ENCODE measurements around the gene RSRC2.
"Not testable (repeated sequence)": the region's sequence is repeated elsewhere in the genome, so short reads cannot be mapped to it uniquely, and the experiment has no call there.

DNA sequence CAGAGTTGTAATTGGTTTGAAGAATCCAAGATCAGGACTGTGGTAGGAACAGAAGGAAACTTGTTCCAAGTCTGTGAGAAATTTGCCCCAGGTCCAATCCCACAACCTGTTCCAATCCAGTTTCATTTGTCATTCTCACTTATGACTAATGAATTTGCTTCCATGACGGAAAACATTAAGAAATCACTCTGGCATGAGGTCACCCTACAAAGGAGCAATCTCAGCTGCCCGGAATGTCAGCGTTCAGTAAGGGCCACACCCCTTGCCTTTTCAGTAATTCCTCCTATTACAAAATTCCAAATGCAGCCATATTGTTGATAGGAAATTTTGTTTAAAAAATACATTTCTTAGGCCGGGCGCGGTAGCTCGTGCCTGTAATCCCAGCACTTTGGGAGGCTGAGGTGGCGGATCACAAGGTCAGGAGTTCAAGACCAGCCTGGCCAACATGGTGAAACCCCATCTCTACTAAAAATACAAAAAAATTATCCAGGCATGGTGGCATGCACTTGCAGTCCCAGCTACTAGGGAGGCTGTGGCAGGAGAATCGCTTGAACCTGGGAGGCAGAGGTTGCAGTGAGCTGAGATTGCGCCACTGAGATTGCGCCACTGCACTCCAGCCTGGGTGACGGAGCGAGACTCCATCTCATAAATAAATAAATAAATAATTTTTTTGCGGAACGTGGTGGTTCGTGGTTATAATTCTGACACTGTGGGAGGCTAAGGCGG, 62.3 kb downstream of the RSRC2 start:
- TF ChIP-seq ZNF592 (IDR thresholded peaks at IDR 0.05); NRF1 (conservative IDR thresholded peaks at IDR 0.05 in 1 of 2, IDR thresholded peaks at IDR 0.05 in 1 of 2); TBP (optimal IDR thresholded peaks at IDR 0.05; ENCODE audit: low read depth, low read length); ZNF12 (CRISPR knock-in tag; IDR thresholded peaks at IDR 0.05); ESRRB (CRISPR knock-in tag; IDR thresholded peaks at IDR 0.05; ENCODE audit: borderline replicate concordance); ATF7 (IDR thresholded peaks at IDR 0.05); RERE (CRISPR knock-in tag; IDR thresholded peaks at IDR 0.05; ENCODE audit: borderline replicate concordance): not testable (repeated sequence)
- TF ChIP-seq, protein P1, sequence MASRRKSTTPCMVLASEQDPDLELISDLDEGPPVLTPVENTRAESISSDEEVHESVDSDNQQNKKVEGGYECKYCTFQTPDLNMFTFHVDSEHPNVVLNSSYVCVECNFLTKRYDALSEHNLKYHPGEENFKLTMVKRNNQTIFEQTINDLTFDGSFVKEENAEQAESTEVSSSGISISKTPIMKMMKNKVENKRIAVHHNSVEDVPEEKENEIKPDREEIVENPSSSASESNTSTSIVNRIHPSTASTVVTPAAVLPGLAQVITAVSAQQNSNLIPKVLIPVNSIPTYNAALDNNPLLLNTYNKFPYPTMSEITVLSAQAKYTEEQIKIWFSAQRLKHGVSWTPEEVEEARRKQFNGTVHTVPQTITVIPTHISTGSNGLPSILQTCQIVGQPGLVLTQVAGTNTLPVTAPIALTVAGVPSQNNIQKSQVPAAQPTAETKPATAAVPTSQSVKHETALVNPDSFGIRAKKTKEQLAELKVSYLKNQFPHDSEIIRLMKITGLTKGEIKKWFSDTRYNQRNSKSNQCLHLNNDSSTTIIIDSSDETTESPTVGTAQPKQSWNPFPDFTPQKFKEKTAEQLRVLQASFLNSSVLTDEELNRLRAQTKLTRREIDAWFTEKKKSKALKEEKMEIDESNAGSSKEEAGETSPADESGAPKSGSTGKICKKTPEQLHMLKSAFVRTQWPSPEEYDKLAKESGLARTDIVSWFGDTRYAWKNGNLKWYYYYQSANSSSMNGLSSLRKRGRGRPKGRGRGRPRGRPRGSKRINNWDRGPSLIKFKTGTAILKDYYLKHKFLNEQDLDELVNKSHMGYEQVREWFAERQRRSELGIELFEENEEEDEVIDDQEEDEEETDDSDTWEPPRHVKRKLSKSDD (conservative IDR thresholded peaks at IDR 0.05; ENCODE audit: low read length): not testable (repeated sequence)

Measured in K562 (cell line).